Neural progenitor cell (in vitro differentiated cells): ENCODE results near the gene FUZ.

Experiments used
- EZH2 ChIP-seq: fragments of 200-600 bp; sonication (generic); IDR thresholded peaks from 2 replicates; pipeline ENCODE4 v1.6.1; 2017; ENCODE audit warnings: antibody characterized with exemption, mild to moderate bottlenecking, moderate library complexity
- EZH2phosphoT487 ChIP-seq: fragments of 200-600 bp; sonication (generic); IDR thresholded peaks from 2 replicates; pipeline ENCODE4 v1.6.1; 2017; ENCODE audit warnings: antibody characterized with exemption
- TF ChIP-seq, protein P1 (sequence below): fragments of 200-600 bp; sonication (generic); IDR thresholded peaks from 2 replicates; pipeline ENCODE4 v1.5.1; 2017; ENCODE audit warnings: antibody characterized with exemption, mild to moderate bottlenecking

DNA sequence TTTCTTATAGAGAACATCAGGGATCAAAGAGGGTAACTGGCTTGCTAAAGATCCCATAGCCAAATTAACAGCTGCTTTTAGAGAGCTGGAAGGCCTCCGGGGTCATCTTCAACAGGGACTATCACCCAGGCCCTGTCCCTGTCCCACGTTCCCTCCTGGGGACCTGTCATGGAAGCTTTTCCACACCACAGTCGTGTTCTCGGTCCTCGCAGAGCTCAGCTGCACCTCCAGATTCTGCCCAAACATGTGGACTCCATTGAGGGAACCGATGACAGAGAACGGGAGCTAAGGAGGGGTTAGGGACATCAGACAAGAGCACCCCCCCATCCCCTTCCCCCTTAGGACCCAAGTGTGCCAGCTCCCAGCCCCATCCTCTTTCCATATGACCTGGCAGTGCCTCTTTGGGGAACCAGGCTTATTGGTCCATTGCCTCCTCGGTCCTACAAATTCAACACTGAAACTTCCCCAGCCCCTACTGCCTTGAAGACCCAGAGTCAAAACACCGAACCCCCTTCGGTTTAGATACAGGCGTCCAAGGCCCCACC is 568 bp downstream of the FUZ start:
- TF ChIP-seq, protein P1, sequence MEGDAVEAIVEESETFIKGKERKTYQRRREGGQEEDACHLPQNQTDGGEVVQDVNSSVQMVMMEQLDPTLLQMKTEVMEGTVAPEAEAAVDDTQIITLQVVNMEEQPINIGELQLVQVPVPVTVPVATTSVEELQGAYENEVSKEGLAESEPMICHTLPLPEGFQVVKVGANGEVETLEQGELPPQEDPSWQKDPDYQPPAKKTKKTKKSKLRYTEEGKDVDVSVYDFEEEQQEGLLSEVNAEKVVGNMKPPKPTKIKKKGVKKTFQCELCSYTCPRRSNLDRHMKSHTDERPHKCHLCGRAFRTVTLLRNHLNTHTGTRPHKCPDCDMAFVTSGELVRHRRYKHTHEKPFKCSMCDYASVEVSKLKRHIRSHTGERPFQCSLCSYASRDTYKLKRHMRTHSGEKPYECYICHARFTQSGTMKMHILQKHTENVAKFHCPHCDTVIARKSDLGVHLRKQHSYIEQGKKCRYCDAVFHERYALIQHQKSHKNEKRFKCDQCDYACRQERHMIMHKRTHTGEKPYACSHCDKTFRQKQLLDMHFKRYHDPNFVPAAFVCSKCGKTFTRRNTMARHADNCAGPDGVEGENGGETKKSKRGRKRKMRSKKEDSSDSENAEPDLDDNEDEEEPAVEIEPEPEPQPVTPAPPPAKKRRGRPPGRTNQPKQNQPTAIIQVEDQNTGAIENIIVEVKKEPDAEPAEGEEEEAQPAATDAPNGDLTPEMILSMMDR: no peak
- TF ChIP-seq EZH2phosphoT487: no peak
- TF ChIP-seq EZH2: no peak
